A549 treated with Mapracorat at 1 μM for 4 hours (cell line): ENCODE data around the gene PQBP1. TPM values are rescaled to one million over a fixed set of nuclear protein-coding genes. Genes with fewer than 3 reads are reported as not detected.

Source experiments
- total RNA-seq: library from RNA; stranded (reverse); fragments of 200-300 nt; extraction: Qiagen RNA extraction; gene quantifications from 5 replicates; pipeline ENCODE4 v1.2.3, GENCODE V29; 2022

The PQBP1 gene
- 89.7 to 105 TPM (median 93.2 TPM) in 5 replicates for total RNA-seq

DNA sequence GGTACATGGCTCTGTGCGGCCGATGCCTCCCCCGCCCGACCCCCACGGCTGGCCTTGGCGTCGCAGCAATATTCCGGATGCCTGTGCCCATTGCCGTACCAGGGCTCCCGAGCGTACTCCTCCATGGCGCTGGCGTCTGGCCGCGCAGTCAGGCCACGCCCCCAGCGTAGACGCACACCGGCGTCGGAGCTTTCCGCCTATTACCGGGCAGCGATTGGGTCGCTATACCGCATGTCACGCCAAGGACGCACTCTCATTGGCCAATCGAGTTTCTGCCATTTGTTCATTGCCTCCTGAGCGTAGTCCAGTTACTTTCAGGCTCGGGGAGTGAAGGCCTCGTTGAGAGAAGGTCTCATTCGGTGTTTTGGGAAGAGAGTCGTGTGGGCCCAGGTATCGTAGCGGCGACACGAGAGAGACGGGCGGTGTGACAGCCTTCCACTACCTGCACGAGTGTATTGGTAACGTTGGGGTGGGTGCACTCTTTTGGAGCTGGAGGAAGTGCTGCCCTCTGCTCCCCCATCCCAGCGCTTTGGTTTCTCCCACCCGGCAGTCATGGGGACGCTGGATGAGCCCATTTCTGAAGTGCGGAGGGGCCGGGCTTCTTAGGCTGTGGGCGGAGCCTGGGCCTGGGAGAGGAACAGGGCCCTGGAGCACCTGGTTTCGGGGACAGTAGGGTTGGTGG is at the start of gene PQBP1, which contains the start of gene TIMM17B:
Gene PQBP1 (plus strand): TSS at position 306 of the 682 bp plus-strand sequence. CDS start 580 bp downstream, outside the sequence.
Gene TIMM17B (minus strand): TSS at position 144 of the 682 bp plus-strand sequence. CDS start 19 bp downstream, at position 125.

DNA sequence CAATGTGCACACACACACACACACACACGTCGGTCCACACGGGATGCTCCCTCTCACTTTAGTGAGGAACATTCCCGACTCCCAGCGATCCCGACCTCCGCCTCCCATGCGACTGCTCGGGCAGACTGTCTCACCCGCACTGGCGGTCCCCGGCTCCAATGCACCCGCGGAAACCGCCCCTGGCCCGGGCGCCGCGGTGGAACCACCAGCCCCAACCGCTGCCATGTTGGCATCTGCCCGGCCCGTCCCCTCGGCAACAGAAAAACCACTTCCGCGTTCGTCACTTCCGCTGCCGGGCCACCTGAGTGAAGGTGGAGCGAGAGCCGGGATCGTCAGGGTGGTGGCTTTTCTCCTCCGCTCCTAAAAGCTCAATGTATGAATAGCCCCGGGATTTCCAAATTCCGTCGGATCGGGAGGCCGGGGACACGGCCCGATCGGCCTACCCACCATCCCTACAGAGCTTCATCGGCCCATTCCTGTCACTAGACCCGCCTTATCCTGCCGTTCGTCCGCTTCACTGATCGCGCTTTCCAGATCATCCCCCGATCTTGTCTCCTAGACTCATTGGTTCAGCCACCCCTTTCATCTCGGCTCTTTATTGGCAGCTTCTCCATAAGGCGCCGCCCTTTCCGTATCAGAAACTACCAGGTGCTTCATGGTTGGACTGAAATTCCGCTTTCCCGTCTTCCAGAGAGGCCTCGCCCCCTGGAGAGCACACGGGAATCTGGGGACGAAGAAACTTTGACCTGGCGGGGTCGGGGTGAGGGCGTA is 13.9 kb downstream of the PQBP1 start, which contains the start of gene SLC35A2:
Gene SLC35A2 (minus strand): TSS at position 235 of the 771 bp plus-strand sequence. CDS start 10 bp downstream, at position 225.

GRCh38 chrX:48918643-48919340 is 21.1 kb downstream of the PQBP1 start, which contains the start of gene PIM2:
Gene PIM2, minus strand, starts transcription at chrX:48919024. Its CDS starts 190 bp downstream, at chrX:48918834.

Other genes with a start within 250 kb of the PQBP1 start
- 0.20 to 0.65 TPM (median 0.41 TPM) in 5 replicates for gene WAS, start 214.1 kb upstream of the PQBP1 start, total RNA-seq
- 20.1 to 23.6 TPM (median 22.6 TPM) in 5 replicates for gene SUV39H1, start 201.2 kb upstream of the PQBP1 start, total RNA-seq
- not detected in 5 replicates for gene GLOD5, start 136.2 kb upstream of the PQBP1 start, total RNA-seq
- not detected in 5 replicates for gene GATA1, start 111.3 kb upstream of the PQBP1 start, total RNA-seq
- 25.3 to 31.5 TPM (median 27.3 TPM) in 5 replicates for gene HDAC6, start 95.9 kb upstream of the PQBP1 start, total RNA-seq
- gene ERAS, start 71.4 kb upstream of the PQBP1 start, total RNA-seq = not detected in 5 replicates
- 19.4 to 53.5 TPM (median 48.4 TPM) in 5 replicates for gene PCSK1N, start 62.3 kb upstream of the PQBP1 start, total RNA-seq
- 82.0 to 110 TPM (median 102 TPM) in 5 replicates for gene TIMM17B, start 162 bp upstream of the PQBP1 start, total RNA-seq
- gene SLC35A2, start 13.7 kb downstream of the PQBP1 start, total RNA-seq = 47.9 to 65.4 TPM (median 62.5 TPM) in 5 replicates
- 8.5 to 9.6 TPM (median 9.3 TPM) in 5 replicates for gene PIM2, start 21.1 kb downstream of the PQBP1 start, total RNA-seq
- gene OTUD5, start 59.7 kb downstream of the PQBP1 start, total RNA-seq = 60.5 to 66.4 TPM (median 64.7 TPM) in 5 replicates
- 0.80 to 1.4 TPM (median 0.96 TPM) in 5 replicates for gene KCND1, start 73.9 kb downstream of the PQBP1 start, total RNA-seq
- gene GRIPAP1, start 104.3 kb downstream of the PQBP1 start, total RNA-seq = 17.3 to 20.9 TPM (median 19.0 TPM) in 5 replicates
- gene TFE3, start 145.4 kb downstream of the PQBP1 start, total RNA-seq = 41.8 to 52.7 TPM (median 51.5 TPM) in 5 replicates
- gene CCDC120, start 161.1 kb downstream of the PQBP1 start, total RNA-seq = 2.7 to 3.9 TPM (median 3.2 TPM) in 5 replicates
- 35.6 to 45.6 TPM (median 42.4 TPM) in 5 replicates for gene PRAF2, start 176.1 kb downstream of the PQBP1 start, total RNA-seq
- gene WDR45, start 182.0 kb downstream of the PQBP1 start, total RNA-seq = 54.9 to 60.6 TPM (median 57.5 TPM) in 5 replicates
- 21.6 to 24.3 TPM (median 22.5 TPM) in 5 replicates for gene GPKOW, start 225.8 kb downstream of the PQBP1 start, total RNA-seq